Endothelial cell of umbilical vein (primary cell): ENCODE results near the gene HSPA9. TPM values are rescaled to one million over a fixed set of nuclear protein-coding genes. Genes with fewer than 3 reads are reported as not detected.

ENCODE experiments used
- BruUV-seq: library from RNA; stranded (reverse); fragments of 400-500 nt; replicated peaks from 2 replicates; lab custom pipeline; 2021; lab: Mats Ljungman, UMichigan
- CTCF ChIA-PET: fragments of 300-600, 350-600 bp; sonication (Branson Sonifier 250); formaldehyde crosslinking; loops from one replicate; lab custom pipeline; 2021; ENCODE audit warnings: antibody characterized with exemption, inconsistent platforms; lab: Charles Lee
- POLR2A ChIA-PET: fragments of 300-600, 350-600 bp; sonication (Branson Sonifier 250); formaldehyde crosslinking; loops from one replicate; lab custom pipeline; 2021; ENCODE audit warnings: antibody characterized with exemption, inconsistent platforms; lab: Charles Lee
- DNase-seq: peaks from one replicate; pipeline ENCODE4 v3.0.0-alpha.2; 2011; ENCODE audit warnings: low read depth, low spot score
- FAIRE-seq: peaks from 2 replicates; lab custom pipeline; 2011; peaks lifted over from hg19 to GRCh38; lab: Jason Lieb, UNC
- H2AFZ ChIP-seq: 2 replicates; pipeline ENCODE4 v1.6.0; 2012; ENCODE audit warnings: low read depth, low read length, control low read depth, inconsistent platforms
- H3K27ac ChIP-seq: 2 replicates; pipeline ENCODE4 v1.5.1; 2011; ENCODE audit warnings: low read depth, mild to moderate bottlenecking, control low read depth, low read length, moderate library complexity; ENCODE audit not compliant: insufficient read depth
- H3K27me3 ChIP-seq, 2 experiments: 2 replicates each; pipeline versions ENCODE4 v1.6.0 to v1.6.1; 2011; ENCODE audit warnings: low read length in 2 of 2, mixed read lengths in 1 of 2; ENCODE audit not compliant: control insufficient read depth in 2 of 2, insufficient read depth in 2 of 2
- H3K36me3 ChIP-seq, 2 experiments: 2 replicates in 1 of 2; 3 replicates in 1 of 2; pipeline ENCODE4 v1.5.1; 2011; ENCODE audit warnings: low read length in 2 of 2, mild to moderate bottlenecking in 1 of 2, moderate library complexity in 1 of 2; ENCODE audit not compliant: control insufficient read depth in 2 of 2, insufficient read depth in 2 of 2; ENCODE audit errors: extremely low read depth in 1 of 2
- H3K4me1 ChIP-seq: 3 replicates; pipeline ENCODE4 v1.5.1; 2011; ENCODE audit warnings: mild to moderate bottlenecking, low read length; ENCODE audit not compliant: control insufficient read depth, insufficient read depth; ENCODE audit errors: extremely low read depth
- H3K4me2 ChIP-seq: 2 replicates; pipeline ENCODE4 v1.6.1; 2011; ENCODE audit warnings: low read length, control low read depth, mixed read lengths; ENCODE audit not compliant: insufficient read depth
- H3K4me3 ChIP-seq, 3 experiments: fragments of 200-600 bp in 1 of 3; sonication (generic), shearing (Covaris generic) in 1 of 3; replicated peaks in 1 of 3; 2 replicates each; pipeline ENCODE4 v1.5.1; 2011 to 2016; ENCODE audit warnings: control low read depth in 3 of 3, low read length in 3 of 3, mild to moderate bottlenecking in 2 of 3, inconsistent platforms in 1 of 3, low read depth in 1 of 3, moderate library complexity in 1 of 3; ENCODE audit not compliant: insufficient read depth in 1 of 3
- H3K79me2 ChIP-seq: 2 replicates; pipeline ENCODE4 v1.6.0; 2012; ENCODE audit warnings: low read length, inconsistent platforms; ENCODE audit not compliant: control insufficient read depth, insufficient read depth
- H3K9ac ChIP-seq: replicated peaks from 2 replicates; pipeline ENCODE3; 2011; ENCODE audit warnings: low read length, control low read depth; ENCODE audit not compliant: insufficient read depth; ENCODE audit errors: extremely low read depth
- H3K9me1 ChIP-seq: replicated peaks from 3 replicates; pipeline ENCODE4 v1.6.0; 2011; ENCODE audit warnings: mild to moderate bottlenecking, low read length; ENCODE audit not compliant: control insufficient read depth, insufficient read depth; ENCODE audit errors: extremely low read depth
- H3K9me3 ChIP-seq: replicated peaks from 2 replicates; pipeline ENCODE4 v1.5.1; 2012; ENCODE audit warnings: low read length, inconsistent platforms; ENCODE audit not compliant: control insufficient read depth, insufficient read depth
- H4K20me1 ChIP-seq: replicated peaks from 2 replicates; pipeline ENCODE3; 2011; ENCODE audit warnings: mild to moderate bottlenecking, low read length; ENCODE audit not compliant: control insufficient read depth, insufficient read depth; ENCODE audit errors: extremely low read depth
- CTCF ChIP-seq, 2 donors: IDR thresholded peaks; 1 replicate in 1 of 2; 2 replicates in 1 of 2; pipeline ENCODE4 v1.5.1; 2011; ENCODE audit warnings: low read length in 2 of 2, mild to moderate bottlenecking in 2 of 2, moderate library complexity in 2 of 2, control low read depth in 1 of 2, inconsistent platforms in 1 of 2, low read depth in 1 of 2; ENCODE audit not compliant: insufficient read depth in 1 of 2; ENCODE audit errors: extremely low read depth in 1 of 2
- EZH2 ChIP-seq: IDR thresholded peaks from 2 replicates; pipeline ENCODE4 v1.6.1; 2012; ENCODE audit warnings: borderline replicate concordance, low read depth, mild to moderate bottlenecking, moderate library complexity, low read length, inconsistent platforms; ENCODE audit not compliant: severe bottlenecking
- FOS ChIP-seq: IDR thresholded peaks from 2 replicates; pipeline ENCODE4 v1.6.1; 2011; ENCODE audit warnings: mild to moderate bottlenecking, low read length, moderate library complexity, borderline replicate concordance; ENCODE audit not compliant: insufficient read depth
- GATA2 ChIP-seq: IDR thresholded peaks from 2 replicates; pipeline ENCODE4 v1.7.0; 2011; ENCODE audit warnings: low read depth, mild to moderate bottlenecking, moderate library complexity, mixed read lengths, low read length; ENCODE audit not compliant: insufficient read length, insufficient read depth
- JUN ChIP-seq: IDR thresholded peaks from 2 replicates; pipeline ENCODE4 v1.6.1; 2011; ENCODE audit warnings: borderline replicate concordance, low read depth; ENCODE audit not compliant: insufficient read length, insufficient read depth
- MAX ChIP-seq: IDR thresholded peaks from 2 replicates; pipeline ENCODE4 v1.6.1; 2011; ENCODE audit not compliant: insufficient read depth, insufficient read length
- MYC ChIP-seq: IDR thresholded peaks from one replicate; pipeline ENCODE4 v1.6.1; 2011; ENCODE audit warnings: mild to moderate bottlenecking, low read depth, low read length
- POLR2A ChIP-seq: IDR thresholded peaks from 2 replicates; pipeline ENCODE4 v1.6.1; 2012; ENCODE audit warnings: low read depth, mild to moderate bottlenecking, control low read depth, low read length
- POLR2AphosphoS5 ChIP-seq: IDR thresholded peaks from 2 replicates; pipeline ENCODE4 v1.6.1; 2012; ENCODE audit warnings: low read depth, mild to moderate bottlenecking, control low read depth, low read length, moderate library complexity; ENCODE audit not compliant: insufficient read depth
- dilution Hi-C: fragments of 300-500 bp; cut with MboI; formaldehyde crosslinking; loops from one replicate; pipeline ENCODE4 v1.15.0; 2019; ENCODE audit warnings: low sequenced_read_pairs; ENCODE audit not compliant: extremely low pct_ligation_motif_present
- intact Hi-C: fragments of 100-400 bp; cut with micrococcal nuclease; formaldehyde crosslinking; loops from one replicate; pipeline ENCODE4 v1.10.0; 2022
- polyA plus RNA-seq, 4 experiments: library from polyadenylated mRNA; depleted of rRNA in 3 of 4; stranded (reverse) in 3 of 4; unstranded in 1 of 4; fragments of >200 nt; gene quantifications; 2 replicates each; pipeline versions ENCODE4 v1.2.1 to v1.2.3, GENCODE V29; 2011 to 2012; ENCODE audit warnings: missing spikeins in 1 of 4
- total RNA-seq: library from RNA; stranded (reverse); gene quantifications from 2 replicates; pipeline ENCODE4 v1.2.3, GENCODE V29; 2021

The HSPA9 gene
- total and polyA plus RNA-seq, 2 donors (not counting 3 experiments of a cell fraction or from before 2014, with no cell fraction given): 99.6 to 192 TPM

GRCh38 chr5:138583984-138584637 lies 8.9 kb upstream of the HSPA9 start:
- no peak for FAIRE-seq
- intact Hi-C loops: no loop called here
- no peak overlapping the region for H2AFZ ChIP-seq

More at GRCh38 chr5:138583984-138584637, 8.9 kb upstream of the HSPA9 start:
- ChIA-PET CTCF (interaction anchor here (1.2 to 1.7 kb wide), 3 partner anchors 8 to 678 kb away, joined by 3 to 4 read pairs (median 4); no protein-coding TSS in a partner anchor), POLR2A (no interaction called here)
- Histone ChIP-seq H3K27me3 (peaks cover 2 to 8% of the 10 kb centered on the region in 2 experiments), H3K79me2 (no peaks in the 10 kb centered on the region), H3K9me1 (no peaks in the 10 kb centered on the region), H3K9ac (no peak overlapping the region), H3K4me3 (no peak overlapping the region), H3K36me3 (no peaks in the 10 kb centered on the region), H3K4me2 (no peak overlapping the region), H3K4me1 (no peaks in the 10 kb centered on the region), H3K9me3 (no peaks in the 10 kb centered on the region), H4K20me1 (no peaks in the 10 kb centered on the region), H3K27ac (no peak overlapping the region)
- DNase-seq: no peak
- no TSS peak for BruUV-seq
- dilution Hi-C loops: no loop called here
- TF ChIP-seq POLR2AphosphoS5 (no peak), CTCF (IDR thresholded peaks at IDR 0.05; ENCODE audit: extremely low read depth in 1 of 2, insufficient read depth in 1 of 2, low read depth in 1 of 2, low read length in 2 of 2) (no peak), MAX (no peak), JUN (no peak), FOS (no peak), EZH2 (no peak), GATA2 (no peak), MYC (no peak), POLR2A (no peak)
